ENCODE data around the gene ID4. TPM values are rescaled to one million over a fixed set of nuclear protein-coding genes. Genes with fewer than 3 reads are reported as not detected.
A peak's percentile ranks its signal among the peaks of the same experiment; 100 is the strongest.

The ID4 gene
- total RNA-seq, 1 donor from 2014 or later: 139 TPM

- Mint-ChIP-seq H3K4me1 (ENCODE audit: low read depth) (peaks cover 28% of the 10 kb centered on the region), H3K4me3 (ENCODE audit: unreplicated experiment) (no peak overlapping the region), H3K36me3 (ENCODE audit: low read depth) (peaks cover 10% of the 10 kb centered on the region), H3K27ac (ENCODE audit: unreplicated experiment) (no peak overlapping the region), H3K9me3 (ENCODE audit: low read depth) (peaks cover 25% of the 10 kb centered on the region), H3K27me3 (ENCODE audit: low read depth) (no peaks in the 10 kb centered on the region)
- no peak for TF ChIP-seq CTCF (IDR thresholded peaks at IDR 0.05)
- DNase-seq (ENCODE audit: low spot score): no peak
Observed at GRCh38 chr6:19796452-19796851, 40.7 kb upstream of the ID4 start.

GRCh38 chr6:19798362-19798761, 38.8 kb upstream of the ID4 start:
- Mint-ChIP-seq H3K27me3 (ENCODE audit: low read depth) (no peaks in the 10 kb centered on the region), H3K4me1 (ENCODE audit: low read depth) (peaks cover 40% of the 10 kb centered on the region), H3K9me3 (ENCODE audit: low read depth) (peaks cover 25% of the 10 kb centered on the region), H3K36me3 (ENCODE audit: low read depth) (peaks cover 10% of the 10 kb centered on the region), H3K27ac (ENCODE audit: unreplicated experiment) (no peak overlapping the region), H3K4me3 (ENCODE audit: unreplicated experiment) (no peak overlapping the region)
- TF ChIP-seq CTCF (IDR thresholded peaks at IDR 0.05): no peak
- DNase-seq (ENCODE audit: low spot score): no peak

DNA sequence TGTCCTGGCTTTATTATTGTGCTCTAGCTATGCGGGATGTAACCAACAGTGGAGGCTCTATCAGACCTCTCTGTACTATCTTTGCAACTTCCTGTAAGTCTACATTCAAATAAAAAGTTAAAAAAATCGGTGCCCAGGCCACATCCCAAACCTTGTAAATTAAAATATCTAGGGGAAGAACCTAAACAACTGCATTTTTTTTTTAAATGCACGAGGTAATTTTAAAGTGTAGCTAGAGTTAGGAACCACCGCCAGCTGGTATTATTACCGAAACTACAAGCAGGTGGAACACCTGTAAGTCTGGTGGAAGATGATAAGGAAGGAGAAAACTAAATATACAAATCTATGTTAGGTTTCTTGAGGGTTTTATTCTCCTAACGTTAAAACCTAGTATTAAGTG, 34.5 kb upstream of the ID4 start:
- no peak for TF ChIP-seq CTCF (IDR thresholded peaks at IDR 0.05)
- Mint-ChIP-seq H3K36me3 (ENCODE audit: low read depth) (no peaks in the 10 kb centered on the region), H3K27me3 (ENCODE audit: low read depth) (no peaks in the 10 kb centered on the region), H3K9me3 (ENCODE audit: low read depth) (peaks cover 8% of the 10 kb centered on the region), H3K4me1 (ENCODE audit: low read depth) (peaks cover 35% of the 10 kb centered on the region), H3K27ac (ENCODE audit: unreplicated experiment) (peak overlapping the region; percentile 56), H3K4me3 (ENCODE audit: unreplicated experiment) (no peak overlapping the region)
- no peak for DNase-seq (ENCODE audit: low spot score)

GRCh38 chr6:19803331-19804204, 33.6 kb upstream of the ID4 start:
- Mint-ChIP-seq H3K9me3 (ENCODE audit: low read depth) (peaks cover 4% of the 10 kb centered on the region), H3K27ac (ENCODE audit: unreplicated experiment) (peak overlapping the region; percentile 98)

More at GRCh38 chr6:19803331-19804204, 33.6 kb upstream of the ID4 start:
- Mint-ChIP-seq H3K27me3 (ENCODE audit: low read depth) (no peaks in the 10 kb centered on the region), H3K36me3 (ENCODE audit: low read depth) (no peaks in the 10 kb centered on the region), H3K4me3 (ENCODE audit: unreplicated experiment) (peak overlapping the region; percentile 91), H3K4me1 (ENCODE audit: low read depth) (peaks cover 35% of the 10 kb centered on the region)
- TF ChIP-seq CTCF (IDR thresholded peaks at IDR 0.05): no peak
- no peak for DNase-seq (ENCODE audit: low spot score)
